Spinal cord (tissue), 10 donors: ENCODE results near the gene JAZF1. TPM values are rescaled to one million over a fixed set of nuclear protein-coding genes. Genes with fewer than 3 reads are reported as not detected.
"Not testable (repeated sequence)": the region's sequence is repeated elsewhere in the genome, so short reads cannot be mapped to it uniquely, and the experiment has no call there.

Experiments used
- DNase-seq, 6 donors: peaks; one replicate each; pipeline versions ENCODE4 v3.0.0 to v3.0.0-alpha.2; 2013 to 2015; ENCODE audit warnings: low spot score in 6 of 6, low read depth in 4 of 6
- H3K27ac ChIP-seq: one replicate; pipeline ENCODE4 v1.5.1; 2013; ENCODE audit warnings: low read depth, low read length, control low read depth
- H3K27me3 ChIP-seq: one replicate; pipeline ENCODE4 v1.6.1; 2013; ENCODE audit warnings: low read length; ENCODE audit not compliant: control insufficient read depth, insufficient read depth
- H3K36me3 ChIP-seq: one replicate; pipeline ENCODE4 v1.6.1; 2013; ENCODE audit warnings: low read length; ENCODE audit not compliant: control insufficient read depth, insufficient read depth
- H3K4me1 ChIP-seq: one replicate; pipeline ENCODE4 v1.6.1; 2013; ENCODE audit warnings: low read length; ENCODE audit not compliant: control insufficient read depth, insufficient read depth
- H3K4me3 ChIP-seq: one replicate; pipeline ENCODE4 v1.5.1; 2013; ENCODE audit warnings: low read depth, low read length, control low read depth
- H3K9me3 ChIP-seq: one replicate; pipeline ENCODE4 v1.6.1; 2013; ENCODE audit warnings: low read length; ENCODE audit not compliant: control insufficient read depth, insufficient read depth
- WGBS: methylation state at CpG from one replicate; pipeline ENCODE4 v1.1.5; 2013; ENCODE audit warnings: missing lambda C conversion rate; ENCODE audit not compliant: insufficient coverage; 5-methylcytosine and 5-hydroxymethylcytosine counted together
- polyA plus RNA-seq, 2 donors: library from polyadenylated mRNA; unstranded; fragments of 120-200 nt; gene quantifications; one replicate each; pipeline ENCODE4 v1.2.1, GENCODE V29; 2013; ENCODE audit not compliant: insufficient read length in 2 of 2
- total RNA-seq, 2 donors: library from RNA; depleted of rRNA in 1 of 2; stranded (reverse); fragments of 120-200 nt in 1 of 2; fragments of >200 nt in 1 of 2; gene quantifications; one replicate each; pipeline versions ENCODE4 v1.2.3 to v1.2.4, GENCODE V29; 2013 to 2014
- donor health status: healthy.

Gene JAZF1
- total and polyA plus RNA-seq, 4 donors = 20.7 to 66.0 (median 50.5) TPM

DNA sequence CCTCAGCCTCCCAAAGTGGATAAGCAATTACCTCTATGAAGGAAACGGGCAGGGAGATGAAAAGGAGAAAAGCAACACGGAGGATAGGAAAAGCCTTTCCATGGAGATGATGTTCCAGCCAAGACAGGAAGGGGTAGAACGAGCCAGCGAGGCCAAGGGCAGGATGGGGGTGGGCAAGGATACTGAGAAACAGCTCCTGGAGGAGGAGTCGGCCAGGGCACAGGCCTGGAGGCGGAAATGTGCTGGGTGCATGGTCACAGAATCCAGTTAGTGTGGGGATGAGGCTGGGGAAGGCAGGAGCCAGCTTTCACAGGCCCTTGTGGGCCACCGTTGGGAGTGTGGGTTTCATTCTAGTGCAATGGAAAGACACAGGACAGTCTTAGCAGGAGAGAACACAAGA is 162.6 kb downstream of the JAZF1 start:
- H3K27ac ChIP-seq = no peak overlapping the region
- WGBS = 84% methylated on average over 7 of the region's 7 CpGs

GRCh38 chr7:28017372-28017771 is 163.2 kb downstream of the JAZF1 start:
- Histone ChIP-seq H3K9me3 (peaks cover 3% of the 10 kb centered on the region), H3K4me1 (peaks cover 36% of the 10 kb centered on the region), H3K36me3 (peaks cover 2% of the 10 kb centered on the region), H3K27ac (no peak overlapping the region), H3K27me3 (peaks cover 3% of the 10 kb centered on the region), H3K4me3 (no peak overlapping the region)
- 100% methylated on average over 1 of the region's 4 CpGs for WGBS
- DNase-seq = no peak

More for the DNA sequence above, 162.6 kb downstream of the JAZF1 start:
- DNase-seq = no peak
- Histone ChIP-seq H3K4me3 (no peak overlapping the region), H3K9me3 (peaks cover 3% of the 10 kb centered on the region), H3K36me3 (peaks cover 2% of the 10 kb centered on the region), H3K27me3 (peaks cover 3% of the 10 kb centered on the region), H3K4me1 (peaks cover 36% of the 10 kb centered on the region)

DNA sequence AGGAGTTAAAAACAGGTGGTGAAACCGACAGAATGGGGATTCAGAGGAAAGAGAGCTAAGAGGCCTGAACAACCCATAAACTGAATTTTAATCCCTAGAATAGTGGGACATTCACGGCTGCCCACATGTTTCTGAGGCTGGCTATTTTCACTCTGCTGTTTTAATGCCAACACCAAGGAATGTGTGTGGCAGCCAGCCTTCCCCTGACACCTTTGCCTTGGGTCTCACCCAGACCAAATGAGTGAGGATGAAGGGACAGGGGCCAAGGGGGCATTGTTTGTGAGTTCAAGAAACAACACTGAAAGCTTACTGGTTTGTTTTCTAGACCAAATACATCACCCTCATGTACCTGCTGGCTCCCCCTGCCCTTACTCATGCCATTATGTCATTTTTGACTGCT is 164.3 kb downstream of the JAZF1 start:
- 53% methylated on average over 2 of the region's 2 CpGs for WGBS
- H3K4me3 ChIP-seq = no peak overlapping the region
- peaks cover 3% of the 10 kb centered on the region for H3K9me3 ChIP-seq
- peaks cover 2% of the 10 kb centered on the region for H3K36me3 ChIP-seq
- H3K27ac ChIP-seq = no peak overlapping the region
- H3K27me3 ChIP-seq = peaks cover 3% of the 10 kb centered on the region
- H3K4me1 ChIP-seq = peaks cover 31% of the 10 kb centered on the region
- DNase-seq = no peak

- Histone ChIP-seq H3K27me3 (peaks cover 3% of the 10 kb centered on the region), H3K4me1 (peaks cover 25% of the 10 kb centered on the region), H3K36me3 (peaks cover 2% of the 10 kb centered on the region), H3K27ac (no peak overlapping the region), H3K9me3 (peaks cover 3% of the 10 kb centered on the region), H3K4me3 (no peak overlapping the region)
- no peak for DNase-seq
- 100% methylated on average over 1 of the region's 4 CpGs for whole genome bisulfite sequencing
Measured at GRCh38 chr7:28015169-28015568, 165.4 kb downstream of the JAZF1 start.

DNA sequence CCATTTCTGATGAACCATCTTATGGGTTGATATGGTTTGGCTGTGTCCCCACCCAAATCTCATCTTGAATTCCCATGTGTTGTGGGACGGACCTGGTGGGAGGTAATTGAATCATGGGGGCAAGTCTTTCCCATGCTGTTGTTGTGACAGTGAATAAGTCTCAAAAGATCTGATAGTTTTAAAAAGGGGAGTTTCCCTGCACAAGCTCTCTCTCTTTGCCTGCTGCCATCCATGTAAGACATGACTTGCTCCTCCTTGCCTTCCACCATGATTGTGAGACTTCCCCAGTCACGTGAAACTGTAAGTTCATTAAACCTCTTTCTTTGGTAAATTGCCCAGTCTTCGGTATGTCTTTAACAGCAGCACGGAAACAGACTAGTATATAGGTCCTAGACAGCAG is 166.3 kb downstream of the JAZF1 start:
- not testable (repeated sequence) for H3K27ac ChIP-seq, H3K27me3 ChIP-seq, H3K36me3 ChIP-seq, H3K9me3 ChIP-seq, H3K4me3 ChIP-seq, DNase-seq
- 100% methylated on average over 2 of the region's 4 CpGs for WGBS
- H3K4me1 ChIP-seq = peaks cover 20% of the 10 kb centered on the region

- peaks cover 2% of the 10 kb centered on the region for H3K36me3 ChIP-seq
- no peak overlapping the region for H3K4me3 ChIP-seq
- no peak overlapping the region for H3K27ac ChIP-seq
- peaks cover 3% of the 10 kb centered on the region for H3K9me3 ChIP-seq
- no peak for DNase-seq
- no peaks in the 10 kb centered on the region for H3K27me3 ChIP-seq
- peaks cover 14% of the 10 kb centered on the region for H3K4me1 ChIP-seq
- WGBS = 93% methylated on average over 4 of the region's 5 CpGs
Measured at GRCh38 chr7:28013441-28013840, 167.2 kb downstream of the JAZF1 start.

GRCh38 chr7:28013019-28013418 is 167.6 kb downstream of the JAZF1 start:
- no peaks in the 10 kb centered on the region for H3K27me3 ChIP-seq
- H3K27ac ChIP-seq = no peak overlapping the region
- WGBS = 94% methylated on average over 2 of the region's 2 CpGs
- H3K36me3 ChIP-seq = peaks cover 1% of the 10 kb centered on the region
- peaks cover 3% of the 10 kb centered on the region for H3K9me3 ChIP-seq
- no peak overlapping the region for H3K4me3 ChIP-seq
- H3K4me1 ChIP-seq = peaks cover 13% of the 10 kb centered on the region
- no peak for DNase-seq

GRCh38 chr7:28008911-28009310 is 171.7 kb downstream of the JAZF1 start:
- H3K4me3 ChIP-seq = no peak overlapping the region
- peaks cover 7% of the 10 kb centered on the region for H3K4me1 ChIP-seq
- H3K27ac ChIP-seq = no peak overlapping the region
- no peaks in the 10 kb centered on the region for H3K36me3 ChIP-seq
- no peaks in the 10 kb centered on the region for H3K9me3 ChIP-seq
- WGBS = no CpG with 5 or more reads among the region's 2 CpGs
- no peak for DNase-seq
- H3K27me3 ChIP-seq = no peaks in the 10 kb centered on the region

DNA sequence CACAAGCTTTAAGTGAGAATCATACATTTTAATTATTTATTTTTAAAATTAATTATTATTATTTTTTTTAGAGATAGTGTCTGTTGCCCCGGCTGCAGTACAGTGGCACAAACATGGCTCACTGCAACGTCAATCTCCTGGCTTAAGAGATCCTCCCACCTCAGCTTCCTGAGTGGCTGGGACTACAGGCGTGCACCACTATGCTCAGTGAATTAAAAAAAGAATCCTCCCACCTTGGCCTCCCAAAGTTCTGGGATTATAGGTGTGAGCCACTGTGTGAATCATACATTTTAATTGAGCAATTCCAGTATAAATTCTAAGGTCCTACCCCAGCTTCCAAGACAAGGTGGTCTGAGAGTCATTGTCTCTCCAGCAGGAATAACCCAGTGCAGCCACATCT is 172.4 kb downstream of the JAZF1 start:
- DNase-seq = no peak
- Histone ChIP-seq H3K27me3 (no peaks in the 10 kb centered on the region), H3K36me3 (no peaks in the 10 kb centered on the region), H3K9me3 (no peaks in the 10 kb centered on the region), H3K4me1 (peaks cover 7% of the 10 kb centered on the region), H3K4me3 (no peak overlapping the region), H3K27ac (no peak overlapping the region)
- WGBS = no CpG with 5 or more reads among the region's 3 CpGs

DNA sequence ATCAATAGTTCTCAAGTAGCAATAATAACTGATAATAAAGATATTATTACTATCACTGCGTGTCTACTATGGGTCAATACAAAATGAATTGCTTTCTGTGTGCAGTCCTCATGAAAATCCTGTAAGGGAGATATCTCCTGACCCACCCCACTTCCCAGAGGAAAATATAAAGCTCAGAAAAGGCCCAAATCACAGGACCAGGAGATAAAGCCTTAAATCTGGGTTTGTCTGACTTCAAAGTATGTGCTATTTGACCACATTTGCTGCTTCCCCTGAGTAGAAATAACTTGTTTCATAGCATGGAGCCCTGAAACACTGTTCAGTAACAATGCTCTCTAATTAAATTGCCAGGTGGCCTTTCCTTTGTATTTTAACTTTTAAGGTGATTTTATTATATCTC is 174.1 kb downstream of the JAZF1 start:
- no CpG with 5 or more reads among the region's 1 CpG for WGBS
- Histone ChIP-seq H3K4me3 (no peak overlapping the region), H3K9me3 (no peaks in the 10 kb centered on the region), H3K27me3 (no peaks in the 10 kb centered on the region), H3K27ac (no peak overlapping the region), H3K4me1 (peaks cover 7% of the 10 kb centered on the region), H3K36me3 (no peaks in the 10 kb centered on the region)
- DNase-seq = no peak
